Pancreas (tissue), 10 donors: ENCODE measurements around the gene MVB12A. TPM values are rescaled to one million over a fixed set of nuclear protein-coding genes. Genes with fewer than 3 reads are reported as not detected.
A peak's percentile ranks its signal among the peaks of the same experiment; 100 is the strongest.

Source experiments
- ATAC-seq, 4 donors: fragments of 200-7000 bp; cut with Tn5 transposase; one replicate each; pipeline versions ENCODE4 v1.8.0 to v1.9.1; 2020; ENCODE audit warnings: mild to moderate bottlenecking in 4 of 4, moderate library complexity in 4 of 4
- DNase-seq, 6 donors: peaks; one replicate each; pipeline ENCODE4 v3.0.0-alpha.2; 2020
- FAIRE-seq: peaks from 2 replicates; lab custom pipeline; 2012; peaks lifted over from hg19 to GRCh38; lab: Jason Lieb, UNC
- H3K27ac ChIP-seq, 4 donors: fragments of 200-600 bp; sonication (generic); 1 replicate in 3 of 4; 2 replicates in 1 of 4; pipeline versions ENCODE4 v1.5.0 to v1.8.0; 2020
- H3K27me3 ChIP-seq, 4 donors: fragments of 200-600 bp; one replicate each; pipeline ENCODE4 v1.8.0; 2021
- H3K36me3 ChIP-seq, 3 donors: fragments of 200-600 bp; sonication (generic) in 1 of 3; one replicate each; pipeline versions ENCODE4 v1.5.0 to v1.8.0; 2020 to 2021
- H3K4me1 ChIP-seq, 3 donors: fragments of 200-600 bp; one replicate each; pipeline ENCODE4 v1.8.0; 2021
- H3K4me3 ChIP-seq, 4 donors: fragments of 200-600 bp; sonication (generic) in 2 of 4; one replicate each; pipeline versions ENCODE4 v1.5.0 to v1.8.0; 2020 to 2021
- H3K9me3 ChIP-seq, 4 donors: fragments of 200-600 bp; one replicate each; pipeline ENCODE4 v1.8.0; 2021
- WGBS, 2 donors: extraction: QIAGEN DNeasy Blood & Tissue Kit; methylation state at CpG; one replicate each; pipeline ENCODE4 v1.1.7; 2013; 5-methylcytosine and 5-hydroxymethylcytosine counted together
- intact Hi-C, 3 donors: fragments of 100-400 bp; cut with DNase I; formaldehyde crosslinking; loops; one replicate each; pipeline versions ENCODE4 v1.11.1 to v1.14.2; 2022
- polyA plus RNA-seq, 2 donors: library from polyadenylated mRNA; stranded (reverse); fragments of 200-250 nt; gene quantifications; one replicate each; pipeline ENCODE4 v1.2.3, GENCODE V29; 2013
- total RNA-seq, 6 donors: library from RNA; stranded (reverse); fragmentation: NEBNext Ultra II Directional in 4 of 6; extraction: Animal tissue kit (Norgen Biotek cat#: 25700) in 4 of 6; gene quantifications; one replicate each; pipeline versions ENCODE4 v1.2.1 to v1.2.4, GENCODE V29; 2021 to 2023
- TF ChIP-seq, protein P1 (sequence below), 4 donors: fragments of 200-600 bp; sonication (generic) in 3 of 4; IDR thresholded peaks; one replicate each; pipeline versions ENCODE4 v1.5.0 to v1.8.0; 2021; ENCODE audit warnings: antibody characterized with exemption in 4 of 4
- donor health status: healthy with polysubstance abuse.
- donor health status: DM: no; HTN: no; CAD: no; lungs with moderate emphysema.
- donor health status: DM: no; HTN: no; CAD: no.
- donor health status: control.
- donor health status: control.
- donor health status: Bipolar disorder and iron deficiency.
- donor health status: DM: yes; HTN: yes; CAD: no.
- donor health status: DM: no; HTN: no; CAD: no.
- donor health status: DM: no; HTN: no; CAD: no.
- donor health status: DM: yes; HTN: yes; CAD: no.

The MVB12A gene
- total and polyA plus RNA-seq, 8 donors = 20.6 to 58.7 (median 25.4) TPM

DNA sequence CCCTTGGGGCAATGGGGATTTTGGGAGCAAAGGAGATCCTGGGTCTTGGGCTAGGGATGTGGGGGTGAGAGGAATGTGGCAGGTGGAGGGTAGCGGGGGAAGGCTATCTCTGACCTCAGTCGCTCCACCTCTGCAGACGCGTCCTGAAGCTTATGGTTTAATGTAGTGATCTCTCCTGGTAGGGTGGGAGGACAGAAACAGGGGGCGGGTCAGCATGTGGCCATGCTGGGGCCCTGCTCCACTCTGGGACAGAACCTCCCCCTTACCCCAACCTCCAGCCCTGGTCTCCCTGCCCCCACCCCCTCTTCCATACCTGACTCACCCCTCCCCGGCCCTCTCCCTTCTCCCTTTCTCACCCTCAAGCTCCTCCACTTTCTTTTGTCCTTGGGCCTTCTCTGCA is 15.8 kb upstream of the MVB12A start:
- H3K27ac ChIP-seq = no peak overlapping the region
- H3K4me1 ChIP-seq = no peaks in the 10 kb centered on the region
- no peaks in the 10 kb centered on the region for H3K36me3 ChIP-seq
- intact Hi-C loops = no loop called here
- peak overlapping the region in 2 of 4 donors; percentile 34 to 40 for H3K4me3 ChIP-seq
- WGBS, 2 donors = 68 to 88% methylated on average over 6 of the region's 6 CpGs
- TF ChIP-seq, protein P1, sequence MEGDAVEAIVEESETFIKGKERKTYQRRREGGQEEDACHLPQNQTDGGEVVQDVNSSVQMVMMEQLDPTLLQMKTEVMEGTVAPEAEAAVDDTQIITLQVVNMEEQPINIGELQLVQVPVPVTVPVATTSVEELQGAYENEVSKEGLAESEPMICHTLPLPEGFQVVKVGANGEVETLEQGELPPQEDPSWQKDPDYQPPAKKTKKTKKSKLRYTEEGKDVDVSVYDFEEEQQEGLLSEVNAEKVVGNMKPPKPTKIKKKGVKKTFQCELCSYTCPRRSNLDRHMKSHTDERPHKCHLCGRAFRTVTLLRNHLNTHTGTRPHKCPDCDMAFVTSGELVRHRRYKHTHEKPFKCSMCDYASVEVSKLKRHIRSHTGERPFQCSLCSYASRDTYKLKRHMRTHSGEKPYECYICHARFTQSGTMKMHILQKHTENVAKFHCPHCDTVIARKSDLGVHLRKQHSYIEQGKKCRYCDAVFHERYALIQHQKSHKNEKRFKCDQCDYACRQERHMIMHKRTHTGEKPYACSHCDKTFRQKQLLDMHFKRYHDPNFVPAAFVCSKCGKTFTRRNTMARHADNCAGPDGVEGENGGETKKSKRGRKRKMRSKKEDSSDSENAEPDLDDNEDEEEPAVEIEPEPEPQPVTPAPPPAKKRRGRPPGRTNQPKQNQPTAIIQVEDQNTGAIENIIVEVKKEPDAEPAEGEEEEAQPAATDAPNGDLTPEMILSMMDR (IDR thresholded peaks at IDR 0.05) = no peak
- no peaks in the 10 kb centered on the region for H3K9me3 ChIP-seq
- DNase-seq = no peak
- no peak for ATAC-seq
- no peak for FAIRE-seq
- H3K27me3 ChIP-seq = no peaks in the 10 kb centered on the region

DNA sequence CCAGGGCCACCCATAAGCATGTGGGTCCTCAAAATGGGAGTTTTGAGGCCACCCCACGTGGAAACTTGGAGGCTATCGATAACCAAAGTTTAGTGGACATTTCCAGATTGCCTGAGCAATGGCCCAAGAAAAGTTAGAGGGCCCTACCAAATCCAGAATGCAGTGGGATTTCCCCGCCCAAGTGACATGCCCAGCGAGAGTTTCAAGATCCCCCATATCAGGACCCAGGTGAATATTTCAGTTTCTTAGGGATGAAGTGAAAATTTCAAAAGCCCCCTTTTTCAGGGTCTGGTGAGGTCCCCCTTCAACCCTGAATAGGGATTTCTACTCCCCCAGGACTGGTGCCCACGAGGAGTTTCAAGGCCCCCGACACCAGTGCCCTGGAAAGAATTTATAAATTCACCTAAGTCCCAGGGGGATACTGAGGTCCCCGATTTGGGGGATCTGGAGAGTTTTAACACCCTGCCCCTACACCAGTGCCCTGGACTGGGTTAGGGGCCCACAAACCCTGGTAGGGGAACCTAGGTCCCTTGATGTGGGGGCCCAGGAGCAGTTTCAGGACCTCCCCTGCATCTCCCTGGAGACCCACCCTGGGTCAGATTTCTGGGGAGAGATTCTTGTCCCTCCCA is 15.1 kb upstream of the MVB12A start:
- Histone ChIP-seq H3K4me1 (no peaks in the 10 kb centered on the region), H3K9me3 (no peaks in the 10 kb centered on the region), H3K4me3 (peak overlapping the region; percentile 5 to 40 (median 20)), H3K36me3 (no peaks in the 10 kb centered on the region), H3K27me3 (no peaks in the 10 kb centered on the region), H3K27ac (peak overlapping the region in 3 of 4 donors; percentile 42 to 73 (median 66))
- DNase-seq (no peak), ATAC-seq (no peak), FAIRE-seq (no peak)
- TF ChIP-seq, protein P1 (IDR thresholded peaks at IDR 0.05) = no peak
- WGBS, 2 donors = 70% methylated on average over 7 of the region's 7 CpGs
- intact Hi-C loops = no loop called here

DNA sequence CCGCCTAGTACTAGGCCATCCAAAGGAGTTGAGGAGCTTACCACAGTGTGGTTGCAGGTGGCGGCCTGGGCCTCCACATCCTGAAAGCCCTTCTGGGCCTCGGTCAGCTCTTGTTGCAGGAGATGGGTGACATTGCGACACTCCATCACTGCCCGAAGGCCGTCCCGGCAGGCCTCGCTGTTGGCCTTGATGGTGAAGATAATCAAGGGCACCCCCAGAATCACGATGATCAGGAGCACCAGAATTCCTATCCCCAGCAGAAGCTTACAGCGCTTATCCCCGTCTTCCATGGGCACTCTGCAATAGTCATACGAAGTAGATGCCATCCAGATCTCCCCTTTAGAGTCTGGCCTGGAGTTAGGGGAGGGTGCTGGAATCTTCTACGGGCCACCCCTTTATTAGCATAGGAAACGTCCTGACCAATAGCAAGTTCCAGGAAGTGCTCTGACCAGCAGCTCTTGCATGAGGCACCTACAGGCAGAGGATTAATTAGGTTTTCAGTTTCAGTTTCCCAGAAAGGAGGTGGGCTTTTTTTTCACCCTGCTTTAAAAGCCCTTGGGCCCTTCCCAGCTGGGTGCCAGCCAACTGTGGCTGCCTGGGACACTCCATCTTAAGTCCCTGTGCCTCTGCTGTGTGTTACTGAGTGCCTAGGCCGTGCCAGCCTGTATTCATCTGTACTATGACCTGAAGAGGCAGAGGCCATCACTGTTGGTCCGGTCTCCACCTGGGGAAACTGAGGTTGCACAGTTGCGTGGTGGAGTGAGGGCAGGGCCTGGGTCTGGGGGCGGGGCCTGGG is 14.4 kb upstream of the MVB12A start, which contains the start of gene BST2:
TSS of gene BST2 (minus strand) at position 381 of the 796 bp plus-strand sequence. CDS start at position 326, 55 bp downstream.
- peak; percentile 82 to 94 (median 90) for ATAC-seq
- H3K36me3 ChIP-seq = no peaks in the 10 kb centered on the region
- H3K4me3 ChIP-seq = peak within 1 kb of the TSS; percentile 5 to 40 (median 20)
- no peaks in the 10 kb centered on the region for H3K27me3 ChIP-seq
- no peaks in the 10 kb centered on the region for H3K4me1 ChIP-seq
- WGBS, 2 donors = 63 to 66% methylated on average over 18 of the region's 18 CpGs
- H3K9me3 ChIP-seq = no peaks in the 10 kb centered on the region
- TF ChIP-seq, protein P1 (IDR thresholded peaks at IDR 0.05) = no peak
- DNase-seq = peak in 1 of 6 donors; percentile 68
- H3K27ac ChIP-seq = peak within 1 kb of the TSS; percentile 28 to 73 (median 54)
- intact Hi-C loops = no loop called here
- no peak for FAIRE-seq

DNA sequence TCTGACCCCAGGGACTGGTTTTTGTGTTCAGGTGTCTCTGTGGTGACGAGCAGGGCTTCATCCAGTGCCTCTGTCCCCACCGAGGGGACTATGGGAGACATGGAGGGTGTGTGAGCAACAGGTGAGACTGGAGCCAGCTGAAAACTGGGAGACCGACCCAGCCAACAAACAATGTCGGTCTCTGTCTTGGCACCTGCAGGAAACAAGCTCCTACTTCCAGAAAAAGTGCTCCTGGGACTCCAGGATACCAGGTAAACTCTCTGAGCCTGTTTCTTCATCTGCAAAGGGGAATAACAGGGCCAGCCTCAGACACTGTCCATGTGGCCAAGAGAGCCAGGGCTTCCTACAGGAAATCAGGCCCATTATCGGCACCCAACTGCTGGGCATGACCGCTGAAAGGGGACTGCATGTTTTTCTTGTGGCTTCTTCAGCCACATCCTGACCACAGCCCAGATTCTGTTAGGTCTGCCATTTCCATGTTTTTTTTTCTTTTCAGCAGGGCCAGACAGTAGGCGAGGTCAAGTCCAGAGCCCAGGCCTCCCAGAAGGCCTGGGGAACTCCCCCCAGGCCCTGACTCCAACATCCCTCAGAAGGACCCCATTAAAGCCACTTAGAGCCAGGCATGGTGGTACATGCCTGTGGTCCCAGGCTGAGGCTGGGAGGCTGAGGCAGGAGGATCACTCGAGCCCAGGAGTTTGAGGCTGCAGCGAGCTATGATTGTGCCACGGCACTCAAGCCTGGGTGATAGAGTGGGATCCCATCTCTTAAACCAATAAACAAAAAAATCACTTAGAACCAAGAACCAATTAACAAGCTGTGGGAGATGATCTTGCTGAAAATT is 13.6 kb upstream of the MVB12A start:
- WGBS, 2 donors = 77 to 79% methylated on average over 10 of the region's 10 CpGs

More for the DNA sequence above, 13.6 kb upstream of the MVB12A start:
- FAIRE-seq (no peak), ATAC-seq (peak in 1 of 4 donors; percentile 18), DNase-seq (no peak)
- Histone ChIP-seq H3K4me3 (peak overlapping the region in 2 of 4 donors; percentile 22 to 40), H3K36me3 (no peaks in the 10 kb centered on the region), H3K27me3 (no peaks in the 10 kb centered on the region), H3K9me3 (no peaks in the 10 kb centered on the region), H3K4me1 (no peaks in the 10 kb centered on the region), H3K27ac (peak overlapping the region; percentile 28 to 73 (median 54))
- TF ChIP-seq, protein P1 (IDR thresholded peaks at IDR 0.05) = no peak
- intact Hi-C loops = no loop called here
